ENCODE data around the gene USP9X.

GRCh38 chrX:41150043-41150442 is 64.8 kb downstream of the USP9X start:
- no peak for TF ChIP-seq GATA2 (IDR thresholded peaks at IDR 0.05; ENCODE audit: low read depth, low read length)
- TF ChIP-seq GATA3 (IDR thresholded peaks at IDR 0.05; ENCODE audit: low read depth, low read length), result no peak
